NB4 (cell line): ENCODE data around the gene SHLD2.
"Not testable (repeated sequence)": the region's sequence is repeated elsewhere in the genome, so short reads cannot be mapped to it uniquely, and the experiment has no call there.

ENCODE experiments used
- CTCF ChIP-seq: IDR thresholded peaks from one replicate; pipeline ENCODE4 v1.5.1; 2012; ENCODE audit warnings: low read depth, low read length
- MAX ChIP-seq: IDR thresholded peaks from 2 replicates; pipeline ENCODE4 v1.6.1; 2011; ENCODE audit warnings: low read depth, low read length
- POLR2A ChIP-seq: IDR thresholded peaks from 2 replicates; pipeline ENCODE4 v1.6.1; 2011; ENCODE audit warnings: mild to moderate bottlenecking; ENCODE audit not compliant: insufficient read length; ENCODE audit errors: extremely low read depth

- not testable (repeated sequence) for TF ChIP-seq POLR2A, CTCF, MAX
Observed at GRCh38 chr10:87169857-87170256, 74.9 kb downstream of the SHLD2 start.
